Heart left ventricle (tissue), 13 donors: ENCODE results near the gene PKN1.

ENCODE experiments used
- CTCF ChIP-seq, 12 donors: fragments of 200-600 bp; sonication (generic) in 4 of 12; IDR thresholded peaks; one replicate each; pipeline versions ENCODE4 v1.5.0 to v1.8.0; 2018 to 2022; ENCODE audit warnings: antibody characterized with exemption in 12 of 12, mild to moderate bottlenecking in 5 of 12
- POLR2A ChIP-seq, 2 donors: fragments of 450-650 bp; IDR thresholded peaks; one replicate each; pipeline ENCODE4 v1.6.1; 2017; ENCODE audit warnings: antibody characterized with exemption in 2 of 2, mild to moderate bottlenecking in 2 of 2, moderate library complexity in 2 of 2
- donor health status: ischemic (EF 13 %, LVEDD 7.1; RV severe dilation, severe dysfunction).
- donor health status: DM: no; HTN: yes; CAD: no.
- donor health status: DM: no; HTN: no; CAD: no.
- donor health status: ischemic (EF 25% LVEDD 6.9; RV normal size, moderate dysfunction).
- donor health status: ischemic (EF 25% LVEDD 5.7; RV mildly dilated, moderate dysfunction).
- donor health status: ischemic (EF 35%, LVEDD 5.7; RV mildly dilated, moderate dysfunction).
- donor health status: nonischemic (EF 11% LVEDD 7.7; RV severe dilation, severe dysfunction).
- donor health status: DM: yes; HTN: yes; CAD: no.
- donor health status: PGD.
- donor health status: ischemic (EF 29% LVEDD 5.4; RV normal size, mild dysfunction).
- donor health status: nonischemic (EF 23%, LVEDD 6.1; RV moderate dilation, normal function).

GRCh38 chr19:14474827-14475226 lies 41.7 kb downstream of the PKN1 start:
- no peak for TF ChIP-seq CTCF (IDR thresholded peaks at IDR 0.05)
- no peak for TF ChIP-seq POLR2A (IDR thresholded peaks at IDR 0.05)
